K562 (cell line): ENCODE results near the gene EN2. TPM values are rescaled to one million over a fixed set of nuclear protein-coding genes. Genes with fewer than 3 reads are reported as not detected.
A peak's percentile ranks its signal among the peaks of the same experiment; 100 is the strongest.

Experiments used
- ATAC-seq: fragments of 200-7000 bp; cut with Tn5 transposase; 3 replicates; pipeline ENCODE4 v1.9.1; 2020; ENCODE audit warnings: moderate library complexity
- BruUV-seq: library from RNA; stranded (reverse); fragments of 400-500 nt; replicated peaks from 2 replicates; lab custom pipeline; 2021; lab: Mats Ljungman, UMichigan
- CTCF ChIA-PET: fragments of 300-600 bp; formaldehyde crosslinking; extraction: SDS; loops from one replicate; lab custom pipeline; 2021; ENCODE audit warnings: low intra/inter-chr PET ratio; lab: Yijun Ruan, JAX
- POLR2A ChIA-PET: fragments of 300-600, 350-650 bp; sonication (Branson Sonifier 250); formaldehyde crosslinking; extraction: SDS; loops from one replicate; lab custom pipeline; 2021; ENCODE audit warnings: antibody characterized with exemption, inconsistent platforms; lab: Yijun Ruan, JAX
- DNase-seq, 4 experiments: peaks; one replicate each; pipeline versions ENCODE4 v3.0.0 to v3.0.0-alpha.2; 2011 to 2018; ENCODE audit warnings: low spot score in 3 of 4, mixed read lengths in 3 of 4; ENCODE audit errors: extremely low read depth in 1 of 4
- FAIRE-seq: peaks from 2 replicates; lab custom pipeline; 2011; peaks lifted over from hg19 to GRCh38; lab: Jason Lieb, UNC
- H2AFZ ChIP-seq: 2 replicates; pipeline ENCODE4 v1.6.0; 2011; ENCODE audit warnings: low read depth, low read length, control low read depth, inconsistent platforms
- H3K27ac ChIP-seq: fragments of 200-600 bp; 3 replicates; pipeline ENCODE4 v1.8.0; 2011; ENCODE audit warnings: low read depth, mild to moderate bottlenecking, control low read depth, inconsistent platforms, low read length, moderate library complexity, mixed read lengths; ENCODE audit errors: extremely low read depth
- H3K27me3 ChIP-seq, 2 experiments: fragments of 300-600 bp in 1 of 2; 2 replicates in 1 of 2; 3 replicates in 1 of 2; pipeline versions ENCODE4 v1.6.0 to v1.8.0; 2011; ENCODE audit warnings: inconsistent platforms in 2 of 2, low read length in 2 of 2, mild to moderate bottlenecking in 1 of 2, mixed read lengths in 1 of 2, moderate library complexity in 1 of 2; ENCODE audit not compliant: control insufficient read depth in 2 of 2, insufficient read depth in 2 of 2
- H3K36me3 ChIP-seq: fragments of 300-600 bp; 3 replicates; pipeline ENCODE4 v1.8.0; 2011; ENCODE audit warnings: mild to moderate bottlenecking, low read length, inconsistent platforms; ENCODE audit not compliant: control insufficient read depth, insufficient read depth
- H3K4me1 ChIP-seq, 2 experiments: fragments of 200-600 bp in 1 of 2; replicated peaks in 1 of 2; 2 replicates in 1 of 2; 3 replicates in 1 of 2; pipeline versions ENCODE4 v1.5.1 to v1.8.0; 2011; ENCODE audit warnings: inconsistent platforms in 2 of 2, low read length in 2 of 2, mild to moderate bottlenecking in 1 of 2, mixed read lengths in 1 of 2, moderate library complexity in 1 of 2; ENCODE audit not compliant: control insufficient read depth in 2 of 2, insufficient read depth in 2 of 2
- H3K4me2 ChIP-seq: 2 replicates; pipeline ENCODE4 v1.6.1; 2011; ENCODE audit warnings: low read length, control low read depth, inconsistent platforms, mixed read lengths; ENCODE audit not compliant: insufficient read depth
- H3K4me3 ChIP-seq: fragments of 200-600 bp; sonication (generic), shearing (Covaris generic); 2 replicates; pipeline ENCODE4 v1.5.1; 2016; ENCODE audit warnings: control low read depth, inconsistent platforms
- H3K79me2 ChIP-seq: fragments of 200-600 bp; 3 replicates; pipeline ENCODE4 v1.8.0; 2011; ENCODE audit warnings: low read length, inconsistent platforms; ENCODE audit not compliant: control insufficient read depth, insufficient read depth
- H3K9ac ChIP-seq, 2 experiments: 2 replicates each; pipeline versions ENCODE4 v1.6.0 to v1.6.1; 2011; ENCODE audit warnings: low read depth in 2 of 2, low read length in 2 of 2, control low read depth in 1 of 2, inconsistent platforms in 1 of 2, mild to moderate bottlenecking in 1 of 2, mixed read lengths in 1 of 2; ENCODE audit not compliant: insufficient read depth in 1 of 2
- H3K9me1 ChIP-seq: one replicate; pipeline ENCODE4 v1.6.0; 2011; ENCODE audit warnings: inconsistent platforms, mild to moderate bottlenecking, low read length, moderate library complexity; ENCODE audit not compliant: control insufficient read depth, insufficient read depth
- H3K9me3 ChIP-seq: replicated peaks from 2 replicates; pipeline ENCODE4 v1.5.1; 2011; ENCODE audit warnings: low read depth, low read length, inconsistent platforms; ENCODE audit not compliant: control insufficient read depth, insufficient read depth
- H4K20me1 ChIP-seq: replicated peaks from 2 replicates; pipeline ENCODE4 v1.6.1; 2011; ENCODE audit warnings: low read length, inconsistent platforms, mixed read lengths; ENCODE audit not compliant: control insufficient read depth, insufficient read depth
- RBM14 ChIP-seq: fragments of 200-400 bp; formaldehyde crosslinking; IDR thresholded peaks from 2 replicates; pipeline ENCODE4 v1.6.1; 2018; ENCODE audit warnings: low read depth, mild to moderate bottlenecking, low read length, moderate library complexity, borderline replicate concordance; ENCODE audit not compliant: insufficient read depth
- ZNF165 ChIP-seq: fragments of 250-450 bp; sonication (Bioruptor Pico); IDR thresholded peaks from 2 replicates; pipeline ENCODE4 v1.4.0; 2020; ENCODE audit warnings: borderline replicate concordance
- WGBS: fragments of 100-300 bp; shearing (Covaris generic); methylation state at CpG from one replicate; pipeline ENCODE4 v1.1.6; 2016; ENCODE audit warnings: low coverage, mixed read lengths; ENCODE audit not compliant: insufficient coverage; ENCODE audit errors: missing lambda C conversion rate; 5-methylcytosine and 5-hydroxymethylcytosine counted together
- in situ Hi-C: fragments of 300-500 bp; cut with MboI; formaldehyde crosslinking; loops from 4 replicates; pipeline ENCODE4 v1.15.0; 2018; ENCODE audit warnings: inconsistent platforms, mixed read lengths
- intact Hi-C: fragments of 100-400 bp; cut with micrococcal nuclease; formaldehyde crosslinking; loops from 2 replicates; pipeline ENCODE4 v1.14.2; 2022
- polyA plus RNA-seq, 8 experiments: library from polyadenylated mRNA; depleted of rRNA in 4 of 8; stranded (reverse) in 5 of 8; unstranded in 3 of 8; fragments of >200 nt; fragmentation: Nextera tagmentation in 2 of 8; fragmentation: Illumina TruSeq in 1 of 8; extraction: Ambion mirVana in 2 of 8; extraction: Trizol in 1 of 8; gene quantifications; 2 replicates each; pipeline versions ENCODE4 v1.2.1 to v1.2.3, GENCODE V29; 2011 to 2014; ENCODE audit warnings: inconsistent platforms in 1 of 8, missing spikeins in 1 of 8
- total RNA-seq, 7 experiments: library from RNA; depleted of rRNA in 6 of 7; stranded (reverse); fragments of >200 nt in 6 of 7; fragmentation: Illumina TruSeq in 2 of 7; extraction: Trizol in 2 of 7; gene quantifications; 2 replicates each; pipeline versions ENCODE4 v1.2.1 to v1.2.3, GENCODE V29; 2011 to 2021; ENCODE audit warnings: low replicate concordance in 1 of 7
- TF ChIP-seq, protein P1 (sequence below): sonication (generic); formaldehyde crosslinking; IDR thresholded peaks from 2 replicates; pipeline ENCODE4 v1.8.1; 2023; ENCODE audit warnings: mild to moderate bottlenecking, missing genetic modification reagents

Gene EN2
- total and polyA plus RNA-seq, 9 of the 15 experiments (the other 6 are each of a cell fraction or from before 2014, with no cell fraction given): 0.04 TPM; not detected in 7

GRCh38 chr7:155466814-155467733 lies 9.1 kb downstream of the EN2 start:
- POLR2A ChIA-PET: no interaction called here
- no peaks in the 10 kb centered on the region for H4K20me1 ChIP-seq
- peaks cover 0 to 26% of the 10 kb centered on the region in 2 experiments; a peak in 1 of 5 replicates for H3K4me1 ChIP-seq
- H3K9me1 ChIP-seq: no peaks in the 10 kb centered on the region
- no peak overlapping the region for H2AFZ ChIP-seq
- no peak overlapping the region for H3K9ac ChIP-seq
- in situ Hi-C loops: no loop called here
- FAIRE-seq: no peak
- TF ChIP-seq ZNF165 (CRISPR knock-in tag): no peak
- TF ChIP-seq, protein P1, sequence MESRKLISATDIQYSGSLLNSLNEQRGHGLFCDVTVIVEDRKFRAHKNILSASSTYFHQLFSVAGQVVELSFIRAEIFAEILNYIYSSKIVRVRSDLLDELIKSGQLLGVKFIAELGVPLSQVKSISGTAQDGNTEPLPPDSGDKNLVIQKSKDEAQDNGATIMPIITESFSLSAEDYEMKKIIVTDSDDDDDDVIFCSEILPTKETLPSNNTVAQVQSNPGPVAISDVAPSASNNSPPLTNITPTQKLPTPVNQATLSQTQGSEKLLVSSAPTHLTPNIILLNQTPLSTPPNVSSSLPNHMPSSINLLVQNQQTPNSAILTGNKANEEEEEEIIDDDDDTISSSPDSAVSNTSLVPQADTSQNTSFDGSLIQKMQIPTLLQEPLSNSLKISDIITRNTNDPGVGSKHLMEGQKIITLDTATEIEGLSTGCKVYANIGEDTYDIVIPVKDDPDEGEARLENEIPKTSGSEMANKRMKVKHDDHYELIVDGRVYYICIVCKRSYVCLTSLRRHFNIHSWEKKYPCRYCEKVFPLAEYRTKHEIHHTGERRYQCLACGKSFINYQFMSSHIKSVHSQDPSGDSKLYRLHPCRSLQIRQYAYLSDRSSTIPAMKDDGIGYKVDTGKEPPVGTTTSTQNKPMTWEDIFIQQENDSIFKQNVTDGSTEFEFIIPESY: 0 out of 2 replicates have a peak, but pooled peaks have one; percentile 34
- TF ChIP-seq RBM14: 0 out of 2 replicates have a peak, but pooled peaks have one; percentile 67
- H3K36me3 ChIP-seq: no peaks in the 10 kb centered on the region
- 33% methylated on average over 68 of the region's 78 CpGs for WGBS
- H3K4me3 ChIP-seq: no peak overlapping the region
- no TSS peak for BruUV-seq
- no peak overlapping the region for H3K4me2 ChIP-seq
- intact Hi-C loops: no loop called here
- CTCF ChIA-PET: no interaction called here
- peaks cover 76 to 84% of the 10 kb centered on the region in 2 experiments for H3K27me3 ChIP-seq
- no peaks in the 10 kb centered on the region for H3K9me3 ChIP-seq
- DNase-seq: no peak
- no peak overlapping the region for H3K27ac ChIP-seq
- H3K79me2 ChIP-seq: no peaks in the 10 kb centered on the region
- ATAC-seq: no peak; the same call in 2 of the 3 replicates
